DOHH2 (cell line): ENCODE results near the gene FNDC3B.

Source experiments
- H3F3A ChIP-seq: fragments of 200-600 bp; sonication (generic), shearing (Covaris generic); 2 replicates; pipeline ENCODE4 v1.6.0; 2016; ENCODE audit warnings: antibody characterized with exemption, mild to moderate bottlenecking; ENCODE audit not compliant: control insufficient read depth, insufficient read depth
- H3K27ac ChIP-seq: fragments of 200-600 bp; sonication (generic); 2 replicates; pipeline ENCODE4 v1.5.1; 2014; ENCODE audit warnings: low read depth, mild to moderate bottlenecking, low read length, moderate library complexity
- H3K27me3 ChIP-seq: fragments of 200-600 bp; sonication (generic); 2 replicates; pipeline ENCODE4 v1.6.1; 2014; ENCODE audit warnings: mild to moderate bottlenecking, low read length, mixed read lengths; ENCODE audit not compliant: control insufficient read depth
- H3K36me3 ChIP-seq: fragments of 200-600 bp; sonication (generic); 2 replicates; pipeline ENCODE4 v1.6.1; 2014; ENCODE audit warnings: mild to moderate bottlenecking, low read length, moderate library complexity, mixed read lengths; ENCODE audit not compliant: control insufficient read depth
- H3K4me1 ChIP-seq: fragments of 200-600 bp; sonication (generic); 2 replicates; pipeline ENCODE4 v1.6.1; 2014; ENCODE audit warnings: mild to moderate bottlenecking, low read length, mixed read lengths; ENCODE audit not compliant: control insufficient read depth
- H3K4me2 ChIP-seq: fragments of 200-600 bp; sonication (generic); 2 replicates; pipeline ENCODE4 v1.6.0; 2014; ENCODE audit warnings: mild to moderate bottlenecking, low read length, moderate library complexity
- H3K4me3 ChIP-seq: fragments of 200-600 bp; sonication (generic); 2 replicates; pipeline ENCODE4 v1.5.1; 2014; ENCODE audit warnings: mild to moderate bottlenecking, low read length, mixed read lengths
- H3K79me2 ChIP-seq: fragments of 200-600 bp; sonication (generic); 2 replicates; pipeline ENCODE4 v1.6.1; 2014; ENCODE audit warnings: mild to moderate bottlenecking, low read length, mixed read lengths; ENCODE audit not compliant: control insufficient read depth
- H3K9me2 ChIP-seq: fragments of 200-600 bp; sonication (generic); replicated peaks from 2 replicates; pipeline ENCODE4 v1.6.1; 2014; ENCODE audit warnings: mild to moderate bottlenecking, low read length, mixed read lengths; ENCODE audit not compliant: control insufficient read depth
- H3K9me3 ChIP-seq: fragments of 200-600 bp; sonication (generic); 2 replicates; pipeline ENCODE4 v1.6.1; 2014; ENCODE audit warnings: antibody characterized with exemption, low read length, mixed read lengths; ENCODE audit not compliant: control insufficient read depth, insufficient read depth
- H4K20me1 ChIP-seq: fragments of 200-600 bp; sonication (generic); 2 replicates; pipeline ENCODE4 v1.6.0; 2014; ENCODE audit warnings: low read depth, mild to moderate bottlenecking, antibody characterized with exemption, low read length, moderate library complexity; ENCODE audit not compliant: control insufficient read depth, insufficient read depth
- CTCF ChIP-seq: fragments of 200-600 bp; sonication (generic); IDR thresholded peaks from one replicate; pipeline ENCODE4 v1.5.1; 2014; ENCODE audit warnings: antibody characterized with exemption, mild to moderate bottlenecking, low read depth, low read length; ENCODE audit not compliant: poor library complexity, severe bottlenecking
- EZH2phosphoT487 ChIP-seq: fragments of 200-600 bp; sonication (generic); IDR thresholded peaks from 2 replicates; pipeline ENCODE4 v1.6.1; 2017; ENCODE audit warnings: borderline replicate concordance, mild to moderate bottlenecking, antibody characterized with exemption, low read length, moderate library complexity, mixed read lengths

Gene FNDC3B

GRCh38 chr3:172231318-172231901, 192.0 kb downstream of the FNDC3B start:
- H3K4me3 ChIP-seq, result no peak overlapping the region
- H3K9me3 ChIP-seq, result no peaks in the 10 kb centered on the region
- H3K4me1 ChIP-seq, result peaks cover 11% of the 10 kb centered on the region
- no peaks in the 10 kb centered on the region for H3K36me3 ChIP-seq
- H3K4me2 ChIP-seq, result no peak overlapping the region
- no peaks in the 10 kb centered on the region for H4K20me1 ChIP-seq
- no peaks in the 10 kb centered on the region for H3K27me3 ChIP-seq
- no peaks in the 10 kb centered on the region for H3K79me2 ChIP-seq
- no peaks in the 10 kb centered on the region for H3K9me2 ChIP-seq
- TF ChIP-seq CTCF (no peak), EZH2phosphoT487 (no peak)
- H3F3A ChIP-seq, result no peaks in the 10 kb centered on the region
- no peak overlapping the region for H3K27ac ChIP-seq

- TF ChIP-seq EZH2phosphoT487, result no peak
- TF ChIP-seq CTCF, result no peak
- Histone ChIP-seq H3K9me2 (no peaks in the 10 kb centered on the region), H3K4me3 (no peak overlapping the region), H3K27ac (no peak overlapping the region), H3K4me2 (no peak overlapping the region), H3K79me2 (no peaks in the 10 kb centered on the region), H3K36me3 (no peaks in the 10 kb centered on the region), H3K27me3 (no peaks in the 10 kb centered on the region), H3K4me1 (peaks cover under 1% of the 10 kb centered on the region), H3K9me3 (no peaks in the 10 kb centered on the region), H3F3A (no peaks in the 10 kb centered on the region), H4K20me1 (no peaks in the 10 kb centered on the region)
These were observed 193.3 kb downstream of the FNDC3B start for GRCh38 chr3:172232579-172233212.

GRCh38 chr3:172233474-172234277, 194.3 kb downstream of the FNDC3B start:
- H3K4me2 ChIP-seq, result no peak overlapping the region
- no peak overlapping the region for H3K4me3 ChIP-seq
- H3F3A ChIP-seq, result no peaks in the 10 kb centered on the region
- no peaks in the 10 kb centered on the region for H3K79me2 ChIP-seq
- no peaks in the 10 kb centered on the region for H3K9me3 ChIP-seq
- H3K4me1 ChIP-seq, result no peaks in the 10 kb centered on the region
- H3K9me2 ChIP-seq, result no peaks in the 10 kb centered on the region
- H3K36me3 ChIP-seq, result no peaks in the 10 kb centered on the region
- H3K27ac ChIP-seq, result no peak overlapping the region
- H4K20me1 ChIP-seq, result no peaks in the 10 kb centered on the region
- H3K27me3 ChIP-seq, result no peaks in the 10 kb centered on the region
- TF ChIP-seq CTCF (no peak), EZH2phosphoT487 (no peak)
